ENCODE data around the gene SPDEF. TPM values are rescaled to one million over a fixed set of nuclear protein-coding genes. Genes with fewer than 3 reads are reported as not detected.

Gene SPDEF
- total RNA-seq, 1 donor from 2014 or later, result not detected

DNA sequence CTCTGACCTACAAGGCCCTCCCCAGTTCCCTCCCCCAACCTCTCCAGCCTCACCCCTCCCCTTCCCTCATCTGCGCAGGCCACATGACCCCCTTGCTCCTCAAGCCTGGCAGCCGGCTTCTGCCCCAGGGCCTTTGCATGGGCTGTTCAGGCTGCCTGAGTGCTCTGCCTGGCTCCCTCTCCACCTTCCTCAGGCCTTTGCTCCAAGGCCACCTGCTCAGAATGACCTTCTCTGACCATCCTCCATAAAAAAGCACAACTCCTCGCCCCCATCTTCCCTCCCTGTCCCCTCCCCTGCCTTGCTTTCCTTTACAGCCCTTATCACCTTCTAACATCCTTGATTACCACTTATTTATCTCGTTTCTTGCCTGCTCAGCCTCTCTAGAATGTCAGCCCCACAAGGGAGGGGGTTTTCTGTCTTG is 38.7 kb downstream of the SPDEF start:
- Mint-ChIP-seq H3K27me3 (ENCODE audit: unreplicated experiment) (peaks cover 12% of the 10 kb centered on the region), H3K9me3 (ENCODE audit: unreplicated experiment) (peaks cover 2% of the 10 kb centered on the region), H3K4me3 (ENCODE audit: unreplicated experiment) (no peak overlapping the region), H3K27ac (ENCODE audit: unreplicated experiment) (no peak overlapping the region), H3K4me1 (ENCODE audit: low read depth, unreplicated experiment) (peaks cover 15% of the 10 kb centered on the region), H3K36me3 (ENCODE audit: unreplicated experiment) (no peaks in the 10 kb centered on the region)
- no peak for DNase-seq
- TF ChIP-seq, protein P1, sequence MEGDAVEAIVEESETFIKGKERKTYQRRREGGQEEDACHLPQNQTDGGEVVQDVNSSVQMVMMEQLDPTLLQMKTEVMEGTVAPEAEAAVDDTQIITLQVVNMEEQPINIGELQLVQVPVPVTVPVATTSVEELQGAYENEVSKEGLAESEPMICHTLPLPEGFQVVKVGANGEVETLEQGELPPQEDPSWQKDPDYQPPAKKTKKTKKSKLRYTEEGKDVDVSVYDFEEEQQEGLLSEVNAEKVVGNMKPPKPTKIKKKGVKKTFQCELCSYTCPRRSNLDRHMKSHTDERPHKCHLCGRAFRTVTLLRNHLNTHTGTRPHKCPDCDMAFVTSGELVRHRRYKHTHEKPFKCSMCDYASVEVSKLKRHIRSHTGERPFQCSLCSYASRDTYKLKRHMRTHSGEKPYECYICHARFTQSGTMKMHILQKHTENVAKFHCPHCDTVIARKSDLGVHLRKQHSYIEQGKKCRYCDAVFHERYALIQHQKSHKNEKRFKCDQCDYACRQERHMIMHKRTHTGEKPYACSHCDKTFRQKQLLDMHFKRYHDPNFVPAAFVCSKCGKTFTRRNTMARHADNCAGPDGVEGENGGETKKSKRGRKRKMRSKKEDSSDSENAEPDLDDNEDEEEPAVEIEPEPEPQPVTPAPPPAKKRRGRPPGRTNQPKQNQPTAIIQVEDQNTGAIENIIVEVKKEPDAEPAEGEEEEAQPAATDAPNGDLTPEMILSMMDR (IDR thresholded peaks at IDR 0.05; ENCODE audit: partially characterized antibody, unreplicated experiment), result no peak

DNA sequence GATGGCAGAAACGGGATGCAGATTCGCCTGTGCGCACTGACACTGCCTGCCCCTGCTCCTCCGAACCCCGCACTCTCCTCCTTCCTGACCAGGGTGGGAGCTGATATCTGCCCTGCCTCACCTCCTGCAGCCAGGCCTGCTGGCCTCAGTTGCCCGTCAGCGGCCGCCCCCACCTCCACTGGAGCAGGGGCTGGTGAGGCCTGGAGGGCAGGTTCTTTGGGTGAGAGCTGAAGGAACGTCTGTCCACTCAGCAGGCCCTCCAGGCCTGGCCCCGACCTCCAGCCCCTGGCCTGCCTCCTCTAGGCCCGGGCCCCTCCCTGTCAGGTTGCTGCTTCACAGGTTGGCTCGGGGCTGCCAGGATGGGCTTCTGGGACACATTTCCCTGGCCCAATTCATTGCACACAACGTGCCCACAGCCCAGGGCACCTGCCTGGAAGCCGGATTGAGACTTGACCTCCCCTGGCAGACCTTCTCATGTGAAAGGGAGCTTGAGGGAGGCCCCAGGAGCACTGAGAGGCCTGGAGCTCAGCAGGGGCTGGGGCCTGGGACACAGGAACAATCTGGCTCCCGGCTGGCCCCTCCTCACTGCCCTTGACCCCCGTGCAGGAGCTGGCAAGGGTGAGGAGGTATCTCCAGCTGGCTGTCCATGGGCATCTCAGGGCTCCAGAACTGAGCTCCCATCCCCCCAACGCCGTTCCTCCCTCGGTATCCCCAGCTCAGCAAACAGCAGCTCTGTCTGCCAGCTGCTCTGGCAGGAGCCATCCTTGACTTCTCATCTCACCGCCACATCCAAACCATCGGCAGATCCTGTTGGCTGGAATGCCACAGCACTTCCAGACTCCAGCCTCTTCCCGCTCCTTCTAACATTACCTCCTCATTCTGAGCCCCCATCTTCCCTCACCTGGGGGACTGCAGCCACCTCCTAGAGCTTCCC is 39.5 kb downstream of the SPDEF start:
- Mint-ChIP-seq H3K36me3 (ENCODE audit: unreplicated experiment) (no peaks in the 10 kb centered on the region), H3K4me3 (ENCODE audit: unreplicated experiment) (peak overlapping the region; percentile 32), H3K4me1 (ENCODE audit: low read depth, unreplicated experiment) (peaks cover 15% of the 10 kb centered on the region), H3K27ac (ENCODE audit: unreplicated experiment) (no peak overlapping the region), H3K9me3 (ENCODE audit: unreplicated experiment) (peaks cover 2% of the 10 kb centered on the region), H3K27me3 (ENCODE audit: unreplicated experiment) (peaks cover 12% of the 10 kb centered on the region)
- DNase-seq, result no peak
- TF ChIP-seq, protein P1 (IDR thresholded peaks at IDR 0.05; ENCODE audit: partially characterized antibody, unreplicated experiment), result no peak

DNA sequence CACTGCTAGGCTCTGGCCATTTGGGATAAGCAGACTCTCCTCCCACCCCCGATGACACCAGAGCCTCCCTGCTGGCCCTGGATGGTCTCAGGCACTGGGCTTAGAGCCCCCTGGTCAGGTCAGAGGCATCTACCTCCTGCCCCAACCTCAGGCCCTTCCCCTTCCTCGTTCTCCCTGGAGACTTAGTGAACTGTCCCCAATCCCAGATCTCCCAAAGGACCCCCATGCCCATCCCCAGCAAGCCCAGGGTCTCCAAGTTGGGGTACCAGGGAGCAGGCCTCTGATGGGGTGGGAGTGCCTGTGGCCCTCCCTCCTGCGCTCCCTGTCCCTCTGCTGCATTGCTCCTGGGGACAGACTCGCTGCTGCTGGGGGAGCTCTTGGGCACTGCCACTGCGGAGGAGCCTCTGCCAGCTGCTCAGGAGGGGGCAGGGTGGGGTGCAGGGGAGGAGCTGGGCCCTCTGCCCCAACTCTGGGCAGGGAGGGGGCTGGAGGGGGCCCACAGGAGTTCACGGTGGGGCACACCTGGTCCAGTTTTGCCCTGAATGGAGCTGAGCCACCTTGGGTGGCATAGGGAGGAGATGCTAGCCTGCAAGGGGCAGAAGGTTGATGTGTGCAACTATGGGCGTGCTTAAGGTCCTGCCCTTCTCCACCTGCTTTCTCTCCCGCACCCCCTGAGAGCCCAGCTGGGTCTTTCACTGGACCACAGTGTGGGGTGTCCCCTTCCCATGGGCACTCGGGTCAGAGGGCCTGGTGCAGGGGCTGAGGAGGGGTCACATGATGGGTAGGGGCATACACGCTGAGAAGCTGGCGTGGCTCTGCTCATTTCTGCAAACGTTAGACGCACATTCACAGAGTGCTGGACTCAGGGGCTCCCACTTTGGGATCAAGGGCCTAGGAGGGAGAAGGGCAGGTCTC is 40.4 kb downstream of the SPDEF start:
- Mint-ChIP-seq H3K4me3 (ENCODE audit: unreplicated experiment) (peak overlapping the region; percentile 25), H3K36me3 (ENCODE audit: unreplicated experiment) (no peaks in the 10 kb centered on the region), H3K9me3 (ENCODE audit: unreplicated experiment) (no peaks in the 10 kb centered on the region), H3K27ac (ENCODE audit: unreplicated experiment) (no peak overlapping the region), H3K4me1 (ENCODE audit: low read depth, unreplicated experiment) (peaks cover 15% of the 10 kb centered on the region), H3K27me3 (ENCODE audit: unreplicated experiment) (peaks cover 9% of the 10 kb centered on the region)
- TF ChIP-seq, protein P1 (IDR thresholded peaks at IDR 0.05; ENCODE audit: partially characterized antibody, unreplicated experiment), result no peak
- no peak for DNase-seq

DNA sequence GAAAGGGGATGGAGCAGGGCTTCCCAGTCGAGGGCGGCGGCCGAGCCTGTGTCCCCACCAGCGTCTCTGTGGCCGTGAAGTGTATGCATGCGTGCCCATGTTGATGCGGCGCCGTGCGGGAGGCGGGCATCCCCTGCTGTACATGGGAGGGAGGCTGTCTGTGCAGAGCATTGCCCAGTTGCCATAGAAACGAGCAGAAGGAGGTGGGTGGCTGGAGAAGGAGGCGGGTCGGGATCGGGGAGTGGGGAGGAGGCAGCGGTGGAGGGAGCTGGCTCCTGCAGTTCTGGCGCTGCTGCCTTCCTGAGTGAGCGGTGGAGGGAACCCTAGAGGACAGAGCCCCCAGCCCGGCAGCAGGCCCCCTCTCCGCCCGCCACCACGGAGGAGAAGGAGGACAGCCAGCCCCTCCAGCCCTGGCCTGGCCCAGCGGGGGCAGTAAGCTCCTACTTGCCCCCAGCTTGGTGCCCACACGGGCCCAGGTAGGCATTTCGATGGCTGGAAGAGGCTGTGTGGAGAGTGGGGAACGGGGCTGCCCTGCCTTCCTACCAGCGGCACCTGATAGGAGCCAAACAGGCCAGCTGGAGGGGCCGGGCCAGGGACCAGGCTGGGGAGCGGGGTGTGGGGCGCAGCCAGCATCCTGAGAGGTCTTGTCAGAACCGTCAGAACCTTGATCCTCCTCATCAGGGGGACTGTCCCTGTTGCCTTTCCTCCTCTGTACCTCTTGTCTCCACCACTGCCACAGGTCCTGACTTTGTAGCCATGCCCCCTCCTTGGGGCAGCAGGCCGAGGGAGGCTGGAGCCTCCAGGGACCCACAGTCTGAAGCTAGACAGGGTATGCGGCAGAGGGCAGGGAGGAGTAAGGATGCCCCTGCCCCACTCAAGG is 41.3 kb downstream of the SPDEF start:
- H3K27me3 Mint-ChIP-seq (ENCODE audit: unreplicated experiment), result peaks cover 7% of the 10 kb centered on the region
- DNase-seq, result peak; percentile 79
- H3K4me1 Mint-ChIP-seq (ENCODE audit: low read depth, unreplicated experiment), result peaks cover 15% of the 10 kb centered on the region
- H3K36me3 Mint-ChIP-seq (ENCODE audit: unreplicated experiment), result peaks cover 6% of the 10 kb centered on the region
- peak overlapping the region; percentile 79 for H3K4me3 Mint-ChIP-seq (ENCODE audit: unreplicated experiment)
- TF ChIP-seq, protein P1 (IDR thresholded peaks at IDR 0.05; ENCODE audit: partially characterized antibody, unreplicated experiment), result no peak
- H3K9me3 Mint-ChIP-seq (ENCODE audit: unreplicated experiment), result no peaks in the 10 kb centered on the region
- H3K27ac Mint-ChIP-seq (ENCODE audit: unreplicated experiment), result no peak overlapping the region
